GM12878 (cell line): Measurements from ENCODE around the gene NBEA. TPM values are rescaled to one million over a fixed set of nuclear protein-coding genes. Genes with fewer than 3 reads are reported as not detected.

ENCODE experiments used
- ATAC-seq: fragments of 200-7000 bp; cut with Tn5 transposase; 3 replicates; pipeline ENCODE4 v1.9.1; 2020; ENCODE audit warnings: mild to moderate bottlenecking, moderate library complexity
- BruUV-seq: library from RNA; stranded (reverse); fragments of 400-500 nt; replicated peaks from 2 replicates; lab custom pipeline; 2021; lab: Mats Ljungman, UMichigan
- CTCF ChIA-PET: fragments of 300-600 bp; sonication (Branson Sonifier 250); formaldehyde crosslinking; extraction: SDS; loops from one replicate; lab custom pipeline; 2021; ENCODE audit warnings: inconsistent platforms; lab: Yijun Ruan, JAX
- POLR2A ChIA-PET: fragments of 350-600 bp; formaldehyde crosslinking; extraction: SDS; loops from one replicate; lab custom pipeline; 2021; ENCODE audit warnings: inconsistent platforms; lab: Charles Lee
- RAD21 ChIA-PET: fragments of 300-600 bp; sonication (Branson Sonifier 250); formaldehyde crosslinking; loops from one replicate; lab custom pipeline; 2023; ENCODE audit warnings: antibody characterized with exemption; ENCODE audit not compliant: unreplicated experiment; lab: Charles Lee
- SMC1A ChIA-PET: fragments of 300-600 bp; sonication (Branson Sonifier 250); formaldehyde crosslinking; loops from one replicate; lab custom pipeline; 2023; ENCODE audit not compliant: unreplicated experiment, uncharacterized antibody; lab: Charles Lee
- DNase-seq: peaks from one replicate; pipeline ENCODE4 v3.0.0-alpha.2; 2011; ENCODE audit warnings: low read depth, low spot score
- FAIRE-seq: peaks from 3 replicates; lab custom pipeline; 2011; peaks lifted over from hg19 to GRCh38; lab: Jason Lieb, UNC
- H2AFZ ChIP-seq: 2 replicates; pipeline ENCODE4 v1.6.0; 2011; ENCODE audit warnings: low read depth, low read length, control low read depth; ENCODE audit not compliant: control insufficient read depth
- H3K27ac ChIP-seq: 2 replicates; pipeline ENCODE4 v1.5.1; 2011; ENCODE audit warnings: control low read depth; ENCODE audit not compliant: control insufficient read depth, insufficient read depth
- H3K27me3 ChIP-seq, 2 experiments: replicated peaks in 1 of 2; 2 replicates each; pipeline versions ENCODE4 v1.6.0 to v1.6.1; 2011; ENCODE audit warnings: low read length in 1 of 2; ENCODE audit not compliant: control insufficient read depth in 2 of 2, insufficient read depth in 2 of 2
- H3K36me3 ChIP-seq, 2 experiments: 2 replicates each; pipeline ENCODE4 v1.5.1; 2011; ENCODE audit warnings: low read length in 1 of 2; ENCODE audit not compliant: control insufficient read depth in 2 of 2, insufficient read depth in 2 of 2
- H3K4me1 ChIP-seq: 2 replicates; pipeline ENCODE4 v1.6.1; 2011; ENCODE audit warnings: mild to moderate bottlenecking, low read length, moderate library complexity, mixed read lengths; ENCODE audit not compliant: control insufficient read depth, insufficient read depth
- H3K4me2 ChIP-seq: 2 replicates; pipeline ENCODE4 v1.6.0; 2011; ENCODE audit warnings: control low read depth; ENCODE audit not compliant: control insufficient read depth, insufficient read depth
- H3K4me3 ChIP-seq: fragments of 200-600 bp; sonication (generic); 2 replicates; pipeline ENCODE4 v1.5.1; 2016
- H3K79me2 ChIP-seq: 2 replicates; pipeline ENCODE4 v1.6.0; 2011; ENCODE audit warnings: low read length; ENCODE audit not compliant: control insufficient read depth, insufficient read depth
- H3K9ac ChIP-seq: 2 replicates; pipeline ENCODE4 v1.8.0; 2011; ENCODE audit warnings: low read length, control low read depth, mixed read lengths; ENCODE audit not compliant: control insufficient read depth, insufficient read depth
- H3K9me3 ChIP-seq: replicated peaks from 3 replicates; pipeline ENCODE4 v1.5.1; 2011; ENCODE audit warnings: mild to moderate bottlenecking, low read length; ENCODE audit not compliant: control insufficient read depth, insufficient read depth
- H4K20me1 ChIP-seq: 2 replicates; pipeline ENCODE4 v1.6.0; 2011; ENCODE audit not compliant: control insufficient read depth, insufficient read depth
- BCL11A ChIP-seq: IDR thresholded peaks from 2 replicates; pipeline ENCODE4 v1.6.1; 2011; ENCODE audit warnings: low read depth, low read length
- CREB1 ChIP-seq: IDR thresholded peaks from 2 replicates; pipeline ENCODE4 v1.6.1; 2012; ENCODE audit warnings: low read depth, mild to moderate bottlenecking, inconsistent platforms
- DPF2 ChIP-seq: fragments of 450-650 bp; IDR thresholded peaks from 2 replicates; pipeline ENCODE4 v1.6.1; 2017; ENCODE audit warnings: mild to moderate bottlenecking
- FOXM1 ChIP-seq: IDR thresholded peaks from 2 replicates; pipeline ENCODE4 v1.6.1; 2012; ENCODE audit warnings: low read depth, mild to moderate bottlenecking, inconsistent platforms, low read length, moderate library complexity
- KLF5 ChIP-seq: fragments of 450-650 bp; IDR thresholded peaks from 2 replicates; pipeline ENCODE4 v1.6.1; 2014; ENCODE audit warnings: mild to moderate bottlenecking; ENCODE audit not compliant: partially characterized antibody
- NR2C1 ChIP-seq: fragments of 450-650 bp; IDR thresholded peaks from 2 replicates; pipeline ENCODE4 v1.6.1; 2017; ENCODE audit warnings: antibody characterized with exemption, mild to moderate bottlenecking, moderate library complexity
- POLR2A ChIP-seq: IDR thresholded peaks from 2 replicates; pipeline ENCODE4 v1.6.1; 2011; ENCODE audit warnings: low read depth, mild to moderate bottlenecking, low read length
- SIN3A ChIP-seq: IDR thresholded peaks from 2 replicates; pipeline ENCODE4 v1.6.1; 2012; ENCODE audit warnings: low read depth, low read length, improper control_type of control experiment
- STAT1 ChIP-seq: fragments of 450-650 bp; conservative IDR thresholded peaks from 2 replicates; pipeline ENCODE4 v1.6.1; 2014; ENCODE audit warnings: antibody characterized with exemption, mild to moderate bottlenecking
- TCF12 ChIP-seq: IDR thresholded peaks from 2 replicates; pipeline ENCODE4 v1.6.1; 2011; ENCODE audit warnings: low read depth, mild to moderate bottlenecking, low read length
- ZNF384 ChIP-seq: IDR thresholded peaks from 2 replicates; pipeline ENCODE4 v1.6.1; 2012; ENCODE audit warnings: low read depth, mild to moderate bottlenecking, low read length, improper control_type of control experiment, borderline replicate concordance
- WGBS: methylation state at CpG from one replicate; pipeline ENCODE4 v1.1.6; 2016; ENCODE audit warnings: low lambda C conversion rate; ENCODE audit not compliant: insufficient replicate concordance, insufficient coverage; ENCODE audit errors: missing lambda C conversion rate; 5-methylcytosine and 5-hydroxymethylcytosine counted together
- in situ Hi-C: fragments of 300-500 bp; cut with MboI; formaldehyde crosslinking; loops from 9 replicates; pipeline ENCODE4 v1.14.3; 2018; ENCODE audit warnings: mixed read lengths
- intact Hi-C: fragments of 100-400 bp; cut with micrococcal nuclease; formaldehyde crosslinking; loops from one replicate; pipeline ENCODE4 v1.14.2; 2022; ENCODE audit not compliant: unreplicated experiment
- polyA plus RNA-seq, 11 experiments: library from polyadenylated mRNA; depleted of rRNA in 4 of 11; unstranded in 6 of 11; stranded (reverse) in 5 of 11; fragments of >200 nt; fragmentation: Nextera tagmentation in 4 of 11; fragmentation: Illumina TruSeq in 1 of 11; extraction: Ambion mirVana in 4 of 11; extraction: Trizol in 1 of 11; gene quantifications; 1 replicate in 1 of 11; 2 replicates in 10 of 11; pipeline versions ENCODE4 v1.2.1 to v1.2.3, GENCODE V29; 2011 to 2016; ENCODE audit warnings: inconsistent platforms in 2 of 11, missing spikeins in 2 of 11, low read depth in 1 of 11
- total RNA-seq, 4 experiments: library from RNA; depleted of rRNA in 3 of 4; stranded (reverse); fragments of >200 nt in 3 of 4; fragmentation: Illumina TruSeq in 1 of 4; extraction: Trizol in 1 of 4; gene quantifications; 2 replicates each; pipeline versions ENCODE4 v1.2.1 to v1.2.3, GENCODE V29; 2013 to 2021
- TF ChIP-seq, protein P1 (sequence below): fragments of 450-650 bp; IDR thresholded peaks from 2 replicates; pipeline ENCODE4 v1.6.1; 2016; ENCODE audit warnings: mild to moderate bottlenecking
- TF ChIP-seq, protein P2 (sequence below): IDR thresholded peaks from 2 replicates; pipeline ENCODE4 v1.6.1; 2011; ENCODE audit warnings: low read depth, mild to moderate bottlenecking, low read length, moderate library complexity, borderline replicate concordance; ENCODE audit errors: extremely low read depth
- TF ChIP-seq, protein P3 (sequence below): fragments of 450-650 bp; IDR thresholded peaks from 2 replicates; pipeline ENCODE4 v1.6.1; 2018; ENCODE audit warnings: mild to moderate bottlenecking, low read depth, moderate library complexity; ENCODE audit not compliant: partially characterized antibody

The NBEA gene
- total and polyA plus RNA-seq, 10 of the 15 experiments (the other 5 are each of a cell fraction or from before 2014, with no cell fraction given), result 0.23 to 3.6 (median 0.55) TPM

DNA sequence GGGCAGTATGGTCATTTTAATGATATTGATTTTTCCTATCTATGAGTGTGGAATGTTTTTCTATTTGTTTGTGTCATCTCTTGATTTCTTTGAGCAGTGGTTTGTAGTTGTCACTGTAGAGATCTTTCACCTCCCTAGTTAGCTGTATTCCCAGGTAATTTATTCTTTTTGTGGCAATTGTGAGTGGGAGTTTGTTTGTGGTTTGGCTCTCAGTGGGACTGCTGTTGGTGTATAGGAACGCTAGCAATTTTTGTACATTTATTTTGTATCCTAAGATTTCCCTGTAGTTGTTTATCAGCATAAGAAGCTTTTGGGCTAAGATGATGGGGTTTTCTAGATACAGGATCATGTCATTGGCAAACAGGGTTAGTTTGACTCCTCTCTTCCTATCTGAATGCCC lies 28.9 kb downstream of the NBEA start:
- intact Hi-C loops (no loop called here), in situ Hi-C loops (no loop called here)
- Histone ChIP-seq H3K27me3 (no peaks in the 10 kb centered on the region), H3K9ac (no peak overlapping the region), H2AFZ (no peak overlapping the region), H3K9me3 (no peaks in the 10 kb centered on the region; the same call in 2 of the 3 replicates), H3K4me2 (no peak overlapping the region), H3K4me1 (no peaks in the 10 kb centered on the region), H3K4me3 (no peak overlapping the region), H4K20me1 (no peaks in the 10 kb centered on the region), H3K27ac (no peak overlapping the region), H3K79me2 (no peaks in the 10 kb centered on the region), H3K36me3 (no peaks in the 10 kb centered on the region)
- ChIA-PET SMC1A (no interaction called here), RAD21 (no interaction called here), CTCF (interaction anchor here (1.4 kb wide), 1 partner anchor 11 kb away, joined by 3 read pairs; no protein-coding TSS in a partner anchor)
- WGBS, result 40% methylated on average over 1 of the region's 1 CpG
- ATAC-seq, result no peak
- DNase-seq, result no peak
- no TSS peak for BruUV-seq
- no peak for FAIRE-seq
- no peak for TF ChIP-seq DPF2
- TF ChIP-seq TCF12, result no peak
- TF ChIP-seq CREB1, result no peak
- no peak for TF ChIP-seq KLF5
- TF ChIP-seq, protein P1, sequence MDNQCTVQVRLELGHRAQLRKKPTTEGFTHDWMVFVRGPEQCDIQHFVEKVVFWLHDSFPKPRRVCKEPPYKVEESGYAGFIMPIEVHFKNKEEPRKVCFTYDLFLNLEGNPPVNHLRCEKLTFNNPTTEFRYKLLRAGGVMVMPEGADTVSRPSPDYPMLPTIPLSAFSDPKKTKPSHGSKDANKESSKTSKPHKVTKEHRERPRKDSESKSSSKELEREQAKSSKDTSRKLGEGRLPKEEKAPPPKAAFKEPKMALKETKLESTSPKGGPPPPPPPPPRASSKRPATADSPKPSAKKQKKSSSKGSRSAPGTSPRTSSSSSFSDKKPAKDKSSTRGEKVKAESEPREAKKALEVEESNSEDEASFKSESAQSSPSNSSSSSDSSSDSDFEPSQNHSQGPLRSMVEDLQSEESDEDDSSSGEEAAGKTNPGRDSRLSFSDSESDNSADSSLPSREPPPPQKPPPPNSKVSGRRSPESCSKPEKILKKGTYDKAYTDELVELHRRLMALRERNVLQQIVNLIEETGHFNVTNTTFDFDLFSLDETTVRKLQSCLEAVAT, result no peak
- no peak for TF ChIP-seq ZNF384
- TF ChIP-seq, protein P2, sequence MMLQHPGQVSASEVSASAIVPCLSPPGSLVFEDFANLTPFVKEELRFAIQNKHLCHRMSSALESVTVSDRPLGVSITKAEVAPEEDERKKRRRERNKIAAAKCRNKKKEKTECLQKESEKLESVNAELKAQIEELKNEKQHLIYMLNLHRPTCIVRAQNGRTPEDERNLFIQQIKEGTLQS, result no peak
- TF ChIP-seq, protein P3, sequence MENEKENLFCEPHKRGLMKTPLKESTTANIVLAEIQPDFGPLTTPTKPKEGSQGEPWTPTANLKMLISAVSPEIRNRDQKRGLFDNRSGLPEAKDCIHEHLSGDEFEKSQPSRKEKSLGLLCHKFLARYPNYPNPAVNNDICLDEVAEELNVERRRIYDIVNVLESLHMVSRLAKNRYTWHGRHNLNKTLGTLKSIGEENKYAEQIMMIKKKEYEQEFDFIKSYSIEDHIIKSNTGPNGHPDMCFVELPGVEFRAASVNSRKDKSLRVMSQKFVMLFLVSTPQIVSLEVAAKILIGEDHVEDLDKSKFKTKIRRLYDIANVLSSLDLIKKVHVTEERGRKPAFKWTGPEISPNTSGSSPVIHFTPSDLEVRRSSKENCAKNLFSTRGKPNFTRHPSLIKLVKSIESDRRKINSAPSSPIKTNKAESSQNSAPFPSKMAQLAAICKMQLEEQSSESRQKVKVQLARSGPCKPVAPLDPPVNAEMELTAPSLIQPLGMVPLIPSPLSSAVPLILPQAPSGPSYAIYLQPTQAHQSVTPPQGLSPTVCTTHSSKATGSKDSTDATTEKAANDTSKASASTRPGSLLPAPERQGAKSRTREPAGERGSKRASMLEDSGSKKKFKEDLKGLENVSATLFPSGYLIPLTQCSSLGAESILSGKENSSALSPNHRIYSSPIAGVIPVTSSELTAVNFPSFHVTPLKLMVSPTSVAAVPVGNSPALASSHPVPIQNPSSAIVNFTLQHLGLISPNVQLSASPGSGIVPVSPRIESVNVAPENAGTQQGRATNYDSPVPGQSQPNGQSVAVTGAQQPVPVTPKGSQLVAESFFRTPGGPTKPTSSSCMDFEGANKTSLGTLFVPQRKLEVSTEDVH, result no peak
- TF ChIP-seq NR2C1, result no peak
- TF ChIP-seq STAT1, result no peak
- TF ChIP-seq FOXM1, result no peak
- no peak for TF ChIP-seq POLR2A
- no peak for TF ChIP-seq SIN3A
- TF ChIP-seq BCL11A, result no peak
- TF ChIP-seq, all 136 proteins: peak for 0
- POLR2A ChIA-PET, result no interaction called here
